ENCODE measurements around the gene ERICH6B. TPM values are rescaled to one million over a fixed set of nuclear protein-coding genes. Genes with fewer than 3 reads are reported as not detected.
"Not testable (repeated sequence)": the region's sequence is repeated elsewhere in the genome, so short reads cannot be mapped to it uniquely, and the experiment has no call there.

The ERICH6B gene
- total RNA-seq, 1 experiment from 2014 or later = not detected

DNA sequence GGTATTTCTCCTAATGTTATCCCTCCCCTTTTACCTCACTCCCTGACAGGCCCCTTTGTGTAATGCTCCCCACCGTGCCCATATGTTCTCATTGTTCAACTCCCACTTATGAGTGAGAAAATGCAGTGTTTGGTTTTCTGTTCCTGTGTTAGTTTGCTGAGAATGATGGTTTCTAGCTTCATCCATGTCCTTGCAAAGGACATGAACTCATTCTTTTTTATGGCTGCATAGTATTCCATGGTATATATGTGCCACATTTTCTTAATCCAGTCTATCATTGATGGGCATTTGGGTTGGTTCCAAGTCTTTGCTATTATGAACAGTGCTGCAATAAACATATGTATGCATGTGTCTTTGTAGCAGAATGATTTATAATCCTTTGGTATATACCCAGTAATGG lies 19.8 kb upstream of the ERICH6B start:
- H3F3A ChIP-seq (ENCODE audit: insufficient read depth, low read depth); H3K4me2 ChIP-seq; H3K4me1 ChIP-seq (replicated peaks; ENCODE audit: insufficient read depth); CTCF ChIA-PET; H3K36me3 ChIP-seq (ENCODE audit: low read depth); H3K4me3 ChIP-seq; BruUV-seq (replicated peaks); H3K9me3 ChIP-seq (ENCODE audit: insufficient read depth, low read depth); H4K20me1 ChIP-seq (ENCODE audit: insufficient read depth); H3K79me2 ChIP-seq (ENCODE audit: low read depth); H2AFZ ChIP-seq; intact Hi-C loops (cut with micrococcal nuclease; ENCODE audit: unreplicated experiment); H3K27ac ChIP-seq; POLR2A ChIA-PET (ENCODE audit: unreplicated experiment); H3K9me2 ChIP-seq (ENCODE audit: insufficient read depth); DNase-seq: not testable (repeated sequence)
- peaks cover 15% of the 10 kb centered on the region; the same call in 1 of the 2 replicates for H3K27me3 ChIP-seq (ENCODE audit: insufficient read depth, low read depth)

DNA sequence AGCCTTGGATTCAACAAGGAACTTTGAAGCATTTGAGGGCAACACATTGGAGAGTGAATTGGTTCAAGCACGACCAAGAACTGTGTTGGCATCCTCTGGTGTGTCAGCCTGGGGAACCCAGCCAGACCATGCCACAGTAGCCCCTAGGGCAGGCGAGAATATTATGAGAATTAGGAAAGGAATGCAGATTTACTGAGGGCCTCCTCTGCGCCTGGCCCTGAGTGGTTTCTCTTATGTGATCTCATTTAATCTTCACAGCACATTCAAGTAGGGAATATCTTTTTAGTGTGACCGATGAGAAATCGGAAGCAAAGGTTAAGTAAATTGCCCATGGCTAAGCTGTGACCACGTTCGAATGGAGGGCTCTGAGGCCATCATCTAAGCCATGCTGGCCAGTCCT lies 15.3 kb upstream of the ERICH6B start:
- no peaks in the 10 kb centered on the region for H3K4me1 ChIP-seq (replicated peaks; ENCODE audit: insufficient read depth)
- no peak for DNase-seq
- no peaks in the 10 kb centered on the region for H3K9me3 ChIP-seq (ENCODE audit: insufficient read depth, low read depth)
- H3K9me2 ChIP-seq (ENCODE audit: insufficient read depth) = no peaks in the 10 kb centered on the region
- TF ChIP-seq EZH2 (IDR thresholded peaks at IDR 0.05; ENCODE audit: low read depth) = no peak
- TF ChIP-seq, protein P1, sequence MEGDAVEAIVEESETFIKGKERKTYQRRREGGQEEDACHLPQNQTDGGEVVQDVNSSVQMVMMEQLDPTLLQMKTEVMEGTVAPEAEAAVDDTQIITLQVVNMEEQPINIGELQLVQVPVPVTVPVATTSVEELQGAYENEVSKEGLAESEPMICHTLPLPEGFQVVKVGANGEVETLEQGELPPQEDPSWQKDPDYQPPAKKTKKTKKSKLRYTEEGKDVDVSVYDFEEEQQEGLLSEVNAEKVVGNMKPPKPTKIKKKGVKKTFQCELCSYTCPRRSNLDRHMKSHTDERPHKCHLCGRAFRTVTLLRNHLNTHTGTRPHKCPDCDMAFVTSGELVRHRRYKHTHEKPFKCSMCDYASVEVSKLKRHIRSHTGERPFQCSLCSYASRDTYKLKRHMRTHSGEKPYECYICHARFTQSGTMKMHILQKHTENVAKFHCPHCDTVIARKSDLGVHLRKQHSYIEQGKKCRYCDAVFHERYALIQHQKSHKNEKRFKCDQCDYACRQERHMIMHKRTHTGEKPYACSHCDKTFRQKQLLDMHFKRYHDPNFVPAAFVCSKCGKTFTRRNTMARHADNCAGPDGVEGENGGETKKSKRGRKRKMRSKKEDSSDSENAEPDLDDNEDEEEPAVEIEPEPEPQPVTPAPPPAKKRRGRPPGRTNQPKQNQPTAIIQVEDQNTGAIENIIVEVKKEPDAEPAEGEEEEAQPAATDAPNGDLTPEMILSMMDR (conservative IDR thresholded peaks at IDR 0.05) = no peak
- intact Hi-C loops (cut with micrococcal nuclease; ENCODE audit: unreplicated experiment) = no loop called here
- no peaks in the 10 kb centered on the region for H3K36me3 ChIP-seq (ENCODE audit: low read depth)
- peaks cover 56% of the 10 kb centered on the region for H3K27me3 ChIP-seq (ENCODE audit: insufficient read depth, low read depth)
- H3F3A ChIP-seq (ENCODE audit: insufficient read depth, low read depth) = no peaks in the 10 kb centered on the region
- H3K79me2 ChIP-seq (ENCODE audit: low read depth) = no peaks in the 10 kb centered on the region
- no peak overlapping the region for H3K4me2 ChIP-seq
- ChIA-PET CTCF (no interaction called here), POLR2A (ENCODE audit: unreplicated experiment) (no interaction called here)
- H2AFZ ChIP-seq = no peak overlapping the region
- H3K27ac ChIP-seq = no peak overlapping the region
- no TSS peak for BruUV-seq (replicated peaks)
- H3K4me3 ChIP-seq = no peak overlapping the region
- H4K20me1 ChIP-seq (ENCODE audit: insufficient read depth) = no peaks in the 10 kb centered on the region

DNA sequence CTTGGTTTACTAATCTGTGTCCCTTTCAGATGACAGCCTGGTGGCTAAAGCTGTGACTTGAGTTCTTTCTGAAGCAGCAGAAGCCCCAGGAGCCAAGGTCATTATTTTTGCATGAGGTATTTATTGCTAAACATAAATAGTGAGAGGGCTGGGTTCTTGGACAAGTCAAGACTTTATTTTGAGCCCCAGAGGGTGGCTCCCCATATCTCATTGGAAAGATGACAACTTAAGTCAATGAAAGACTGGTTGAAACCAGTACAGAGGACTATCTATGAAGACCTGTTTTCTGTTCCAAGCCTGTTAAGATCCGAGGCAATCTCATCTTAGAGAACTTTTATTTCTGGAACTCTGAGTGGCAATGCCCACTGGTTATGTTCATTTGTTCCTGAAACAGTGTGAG lies 14.4 kb upstream of the ERICH6B start:
- TF ChIP-seq, protein P1 (conservative IDR thresholded peaks at IDR 0.05) = no peak
- no peak for TF ChIP-seq EZH2 (IDR thresholded peaks at IDR 0.05; ENCODE audit: low read depth)
- no peaks in the 10 kb centered on the region for H3K4me1 ChIP-seq (replicated peaks; ENCODE audit: insufficient read depth)
- no peak overlapping the region for H3K4me2 ChIP-seq
- no peak overlapping the region for H3K27ac ChIP-seq
- H3K79me2 ChIP-seq (ENCODE audit: low read depth) = no peaks in the 10 kb centered on the region
- no peaks in the 10 kb centered on the region for H3K9me3 ChIP-seq (ENCODE audit: insufficient read depth, low read depth)
- H3K4me3 ChIP-seq = no peak overlapping the region
- intact Hi-C loops (cut with micrococcal nuclease; ENCODE audit: unreplicated experiment) = no loop called here
- no peak for DNase-seq
- ChIA-PET CTCF (no interaction called here), POLR2A (ENCODE audit: unreplicated experiment) (no interaction called here)
- peaks cover 65% of the 10 kb centered on the region for H3K27me3 ChIP-seq (ENCODE audit: insufficient read depth, low read depth)
- no peaks in the 10 kb centered on the region for H3K36me3 ChIP-seq (ENCODE audit: low read depth)
- H3F3A ChIP-seq (ENCODE audit: insufficient read depth, low read depth) = no peaks in the 10 kb centered on the region
- no peak overlapping the region for H2AFZ ChIP-seq
- H4K20me1 ChIP-seq (ENCODE audit: insufficient read depth) = no peaks in the 10 kb centered on the region
- H3K9me2 ChIP-seq (ENCODE audit: insufficient read depth) = no peaks in the 10 kb centered on the region
- BruUV-seq (replicated peaks) = no TSS peak

DNA sequence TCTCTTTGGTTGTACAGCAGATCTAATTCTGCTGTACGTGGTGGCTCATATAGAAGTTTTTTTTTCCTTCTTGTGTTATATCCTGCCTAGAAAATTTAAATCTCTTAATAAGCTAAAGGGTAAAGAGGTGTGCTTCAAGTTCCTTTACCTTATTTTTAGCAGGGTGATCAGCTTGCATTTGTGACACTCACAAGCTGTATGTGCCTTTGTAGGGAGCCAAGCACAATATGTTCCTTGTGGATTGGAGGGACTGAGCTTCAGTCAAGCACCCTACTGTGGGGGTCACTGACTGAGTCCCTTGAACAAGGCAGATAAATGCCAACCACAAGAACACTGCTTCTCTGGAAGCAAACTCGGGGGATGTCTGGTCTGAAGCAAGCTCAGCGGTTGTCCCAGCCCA lies 12.6 kb upstream of the ERICH6B start:
- TF ChIP-seq, protein P1 (conservative IDR thresholded peaks at IDR 0.05) = no peak
- no peak for TF ChIP-seq EZH2 (IDR thresholded peaks at IDR 0.05; ENCODE audit: low read depth)
- Histone ChIP-seq H3K27me3 (ENCODE audit: insufficient read depth, low read depth) (peaks cover 83% of the 10 kb centered on the region), H3K27ac (no peak overlapping the region), H3K9me2 (ENCODE audit: insufficient read depth) (no peaks in the 10 kb centered on the region), H2AFZ (no peak overlapping the region), H3K36me3 (ENCODE audit: low read depth) (no peaks in the 10 kb centered on the region), H4K20me1 (ENCODE audit: insufficient read depth) (no peaks in the 10 kb centered on the region), H3K79me2 (ENCODE audit: low read depth) (no peaks in the 10 kb centered on the region), H3K9me3 (ENCODE audit: insufficient read depth, low read depth) (no peaks in the 10 kb centered on the region), H3K4me1 (replicated peaks; ENCODE audit: insufficient read depth) (no peaks in the 10 kb centered on the region), H3F3A (ENCODE audit: insufficient read depth, low read depth) (no peaks in the 10 kb centered on the region), H3K4me2 (no peak overlapping the region), H3K4me3 (no peak overlapping the region)
- ChIA-PET CTCF (no interaction called here), POLR2A (ENCODE audit: unreplicated experiment) (no interaction called here)
- BruUV-seq (replicated peaks) = no TSS peak
- DNase-seq = no peak
- intact Hi-C loops (cut with micrococcal nuclease; ENCODE audit: unreplicated experiment) = no loop called here

Measured in PC-9 (cell line).